HepG2 (cell line): ENCODE measurements around the gene PCLO. TPM values are rescaled to one million over a fixed set of nuclear protein-coding genes. Genes with fewer than 3 reads are reported as not detected.

ENCODE experiments used
- ATRX ChIP-seq: sonication (generic); formaldehyde crosslinking; IDR thresholded peaks from 2 replicates; pipeline ENCODE4 v1.4.0; 2020; ENCODE audit warnings: missing genetic modification reagents, borderline replicate concordance
- DMAP1 ChIP-seq: IDR thresholded peaks from 2 replicates; pipeline ENCODE4 v1.6.1; 2016
- IKZF4 ChIP-seq: sonication (generic); formaldehyde crosslinking; IDR thresholded peaks from 2 replicates; pipeline ENCODE4 v1.5.1; 2020; ENCODE audit warnings: borderline replicate concordance, mild to moderate bottlenecking, low read depth, missing genetic modification reagents; ENCODE audit errors: not compliant biosample characterization
- NFATC3 ChIP-seq: sonication (generic); formaldehyde crosslinking; IDR thresholded peaks from 2 replicates; pipeline ENCODE4 v1.5.1; 2020; ENCODE audit warnings: mild to moderate bottlenecking, missing genetic modification reagents
- NONO ChIP-seq, 2 experiments: fragments of 450-650 bp in 1 of 2; sonication (generic) in 1 of 2; formaldehyde crosslinking in 1 of 2; IDR thresholded peaks in 1 of 2; conservative IDR thresholded peaks in 1 of 2; 2 replicates each; pipeline versions ENCODE4 v1.6.1 to v1.8.0; 2017 to 2022; ENCODE audit warnings: mild to moderate bottlenecking in 1 of 2, missing genetic modification reagents in 1 of 2, moderate library complexity in 1 of 2
- NRL ChIP-seq: sonication (generic); formaldehyde crosslinking; IDR thresholded peaks from 2 replicates; pipeline ENCODE4 v1.5.0; 2020; ENCODE audit warnings: missing genetic modification reagents, mild to moderate bottlenecking, moderate library complexity, borderline replicate concordance
- SOX6 ChIP-seq, 2 experiments: fragments of 450-650 bp in 1 of 2; sonication (generic) in 1 of 2; formaldehyde crosslinking in 1 of 2; IDR thresholded peaks; 2 replicates each; pipeline versions ENCODE4 v1.4.0 to v1.6.1; 2017 to 2020; ENCODE audit warnings: antibody characterized with exemption in 1 of 2, mild to moderate bottlenecking in 1 of 2, missing genetic modification reagents in 1 of 2
- THAP8 ChIP-seq: sonication (generic); formaldehyde crosslinking; IDR thresholded peaks from 2 replicates; pipeline ENCODE4 v1.5.1; 2020; ENCODE audit warnings: missing genetic modification reagents, mild to moderate bottlenecking, borderline replicate concordance
- ZBTB7A ChIP-seq: sonication (generic); formaldehyde crosslinking; IDR thresholded peaks from 2 replicates; pipeline ENCODE4 v1.8.0; 2022; ENCODE audit warnings: mild to moderate bottlenecking, missing genetic modification reagents
- ZBTB8A ChIP-seq: sonication (generic); formaldehyde crosslinking; IDR thresholded peaks from 2 replicates; pipeline ENCODE4 v1.4.0; 2020; ENCODE audit warnings: mild to moderate bottlenecking, low read depth, missing genetic modification reagents, borderline replicate concordance
- ZNF687 ChIP-seq: sonication (generic); formaldehyde crosslinking; IDR thresholded peaks from 2 replicates; pipeline ENCODE4 v1.5.1; 2020; ENCODE audit warnings: mild to moderate bottlenecking, missing genetic modification reagents, moderate library complexity
- polyA plus RNA-seq, 8 experiments: library from polyadenylated mRNA; depleted of rRNA in 3 of 8; stranded (reverse) in 7 of 8; unstranded in 1 of 8; fragments of >200 nt; fragmentation: Illumina TruSeq in 4 of 8; extraction: Trizol in 4 of 8; gene quantifications; 2 replicates each; pipeline versions ENCODE4 v1.2.1 to v1.2.3, GENCODE V29; 2011 to 2016; ENCODE audit warnings: low read depth in 4 of 8, missing spikeins in 1 of 8, mixed read lengths in 1 of 8; ENCODE audit not compliant: insufficient read depth in 1 of 8
- total RNA-seq, 5 experiments: library from RNA; depleted of rRNA; stranded (reverse); fragments of >200 nt; fragmentation: Illumina TruSeq; extraction: Trizol; gene quantifications; 2 replicates each; pipeline ENCODE4 v1.2.3, GENCODE V29; 2016; ENCODE audit warnings: low read depth in 1 of 5
- TF ChIP-seq, protein P1 (sequence below), 2 experiments: sonication (generic) in 1 of 2; formaldehyde crosslinking in 1 of 2; IDR thresholded peaks; 2 replicates each; pipeline versions ENCODE4 v1.6.1 to v1.9.0; 2014 to 2022; ENCODE audit warnings: antibody characterized with exemption in 1 of 2, borderline replicate concordance in 1 of 2, inconsistent platforms in 1 of 2, low read depth in 1 of 2, missing genetic modification reagents in 1 of 2
- TF ChIP-seq, protein P2 (sequence below): sonication (generic); formaldehyde crosslinking; IDR thresholded peaks from 2 replicates; pipeline ENCODE4 v1.8.1; 2023; ENCODE audit warnings: mild to moderate bottlenecking, moderate library complexity, missing genetic modification reagents

The PCLO gene
- total and polyA plus RNA-seq, 2 of the 13 experiments (the other 11 are each of a cell fraction or from before 2014, with no cell fraction given): 0.07 to 0.29 TPM

GRCh38 chr7:83162402-83163256 lies at the start of gene PCLO (continued):
- TF ChIP-seq ZNF687 (CRISPR knock-in tag): peak; percentile 79
- TF ChIP-seq, protein P1, sequence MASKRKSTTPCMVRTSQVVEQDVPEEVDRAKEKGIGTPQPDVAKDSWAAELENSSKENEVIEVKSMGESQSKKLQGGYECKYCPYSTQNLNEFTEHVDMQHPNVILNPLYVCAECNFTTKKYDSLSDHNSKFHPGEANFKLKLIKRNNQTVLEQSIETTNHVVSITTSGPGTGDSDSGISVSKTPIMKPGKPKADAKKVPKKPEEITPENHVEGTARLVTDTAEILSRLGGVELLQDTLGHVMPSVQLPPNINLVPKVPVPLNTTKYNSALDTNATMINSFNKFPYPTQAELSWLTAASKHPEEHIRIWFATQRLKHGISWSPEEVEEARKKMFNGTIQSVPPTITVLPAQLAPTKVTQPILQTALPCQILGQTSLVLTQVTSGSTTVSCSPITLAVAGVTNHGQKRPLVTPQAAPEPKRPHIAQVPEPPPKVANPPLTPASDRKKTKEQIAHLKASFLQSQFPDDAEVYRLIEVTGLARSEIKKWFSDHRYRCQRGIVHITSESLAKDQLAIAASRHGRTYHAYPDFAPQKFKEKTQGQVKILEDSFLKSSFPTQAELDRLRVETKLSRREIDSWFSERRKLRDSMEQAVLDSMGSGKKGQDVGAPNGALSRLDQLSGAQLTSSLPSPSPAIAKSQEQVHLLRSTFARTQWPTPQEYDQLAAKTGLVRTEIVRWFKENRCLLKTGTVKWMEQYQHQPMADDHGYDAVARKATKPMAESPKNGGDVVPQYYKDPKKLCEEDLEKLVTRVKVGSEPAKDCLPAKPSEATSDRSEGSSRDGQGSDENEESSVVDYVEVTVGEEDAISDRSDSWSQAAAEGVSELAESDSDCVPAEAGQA (IDR thresholded peaks at IDR 0.05; ENCODE audit: low read depth): 0 out of 2 replicates have a peak, but pooled peaks have one; percentile 24
- TF ChIP-seq, protein P1 (CRISPR knock-in tag; IDR thresholded peaks at IDR 0.05; ENCODE audit: borderline replicate concordance): no peak
- 0 out of 2 replicates have a peak, but pooled peaks have one; percentile 47 for TF ChIP-seq ZBTB7A (CRISPR knock-in tag)
- TF ChIP-seq, protein P2, sequence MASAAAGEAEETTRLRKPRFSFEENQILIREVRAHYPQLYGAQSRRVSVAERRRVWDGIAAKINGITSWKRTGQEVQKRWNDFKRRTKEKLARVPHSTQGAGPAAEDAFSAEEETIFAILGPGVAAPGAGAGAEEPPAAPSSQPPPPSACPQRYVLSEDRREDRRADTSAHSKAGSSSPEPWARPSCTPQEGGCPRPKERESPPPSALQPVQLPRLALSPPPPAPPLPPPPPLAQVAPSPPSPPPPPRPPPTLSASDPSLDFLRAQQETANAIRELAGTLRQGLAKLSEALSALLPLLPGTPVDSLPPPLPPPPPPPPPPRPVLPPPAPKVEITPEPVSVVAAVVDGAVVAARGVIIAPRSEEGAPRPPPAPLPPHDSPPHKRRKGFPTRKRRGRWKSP (CRISPR knock-in tag): peak; percentile 78; the same call in 1 of the 2 replicates
- no peak for TF ChIP-seq ZBTB8A (CRISPR knock-in tag)
- TF ChIP-seq IKZF4 (CRISPR knock-in tag): no peak
- TF ChIP-seq NFATC3 (CRISPR knock-in tag): 0 out of 2 replicates have a peak, but pooled peaks have one; percentile 53
- TF ChIP-seq ATRX (CRISPR knock-in tag): no peak
- no peak; the same call in 1 of the 2 replicates for TF ChIP-seq NRL (CRISPR knock-in tag)
- TF ChIP-seq THAP8 (CRISPR knock-in tag): peak; percentile 87; the same call in 1 of the 2 replicates
- no peak for TF ChIP-seq SOX6 (IDR thresholded peaks at IDR 0.05)
- peak; percentile 52 for TF ChIP-seq SOX6 (CRISPR knock-in tag; IDR thresholded peaks at IDR 0.05)
- TF ChIP-seq DMAP1 (CRISPR knock-in tag): peak; percentile 43; the same call in 1 of the 2 replicates
- no peak for TF ChIP-seq NONO (IDR thresholded peaks at IDR 0.05)
- TF ChIP-seq NONO (CRISPR knock-in tag; conservative IDR thresholded peaks at IDR 0.05): 0 out of 2 replicates have a peak, but pooled peaks have one; percentile 55
